ENCODE data around the gene THOP1. TPM values are rescaled to one million over a fixed set of nuclear protein-coding genes. Genes with fewer than 3 reads are reported as not detected.

Gene THOP1
- total RNA-seq (42.9 TPM), polyA plus RNA-seq (ENCODE audit: insufficient read depth, low read depth, low replicate concordance) (36.8 TPM)
- long read RNA-seq, donor 1, full-length matches to known transcripts: 9 of 9 reads
- long read RNA-seq, donor 1, partial matches to known transcripts: 0 of 9 reads
- long read RNA-seq, donor 1, other reads (novel, unspliced or antisense): 0 of 9 reads
- long read RNA-seq, donor 2, full-length matches to known transcripts: 1 of 1 reads
- long read RNA-seq, donor 2, partial matches to known transcripts: 0 of 1 reads
- long read RNA-seq, donor 2, other reads (novel, unspliced or antisense): 0 of 1 reads
- long read RNA-seq, donor 3, partial matches to known transcripts: 6 of 6 reads
- long read RNA-seq, donor 3, other reads (novel, unspliced or antisense): 0 of 6 reads
- long read RNA-seq, donor 4, full-length matches to known transcripts: 3 of 3 reads
- long read RNA-seq, donor 4, partial matches to known transcripts: 0 of 3 reads
- long read RNA-seq, donor 4, other reads (novel, unspliced or antisense): 0 of 3 reads
- long read RNA-seq, donor 5: 0 reads
- long read RNA-seq, donor 6: 0 reads
- long read RNA-seq, donor 7, full-length matches to known transcripts: 31 of 46 reads
- long read RNA-seq, donor 7, partial matches to known transcripts: 8 of 46 reads
- long read RNA-seq, donor 7, other reads (novel, unspliced or antisense): 7 of 46 reads
- long read RNA-seq, donor 8, full-length matches to known transcripts: 3 of 3 reads
- long read RNA-seq, donor 8, partial matches to known transcripts: 0 of 3 reads
- long read RNA-seq, donor 8, other reads (novel, unspliced or antisense): 0 of 3 reads
- long read RNA-seq, donor 9, full-length matches to known transcripts: 3 of 3 reads
- long read RNA-seq, donor 9, partial matches to known transcripts: 0 of 3 reads
- long read RNA-seq, donor 9, other reads (novel, unspliced or antisense): 0 of 3 reads
- long read RNA-seq, donor 10, full-length matches to known transcripts: 6 of 6 reads
- long read RNA-seq, donor 10, partial matches to known transcripts: 0 of 6 reads
- long read RNA-seq, donor 10, other reads (novel, unspliced or antisense): 0 of 6 reads

GRCh38 chr19:2785244-2785997, at the start of gene THOP1:
Gene THOP1, plus strand, starts transcription at chr19:2785503. Its CDS starts 160 bp downstream, at chr19:2785663.
- Histone ChIP-seq H3K36me3 (ENCODE audit: control insufficient read depth in 2 of 3, insufficient read depth in 3 of 3, low read length in 3 of 3) (no peaks in the 10 kb centered on the region), H3K9me3 (ENCODE audit: control insufficient read depth in 2 of 3, insufficient read depth in 1 of 3, low read length in 3 of 3) (no peaks in the 10 kb centered on the region), H3K27me3 (ENCODE audit: control insufficient read depth, insufficient read depth, low read length) (no peaks in the 10 kb centered on the region), H3K27ac (ENCODE audit: low read depth in 2 of 2, low read length in 2 of 2) (peak within 1 kb of the TSS; percentile 69 to 84), H3K4me3 (ENCODE audit: low read length in 3 of 3) (peak within 1 kb of the TSS; percentile 58 to 78 (median 65)), H3K4me1 (ENCODE audit: control insufficient read depth in 2 of 3, insufficient read depth in 2 of 3, low read depth in 1 of 3, low read length in 3 of 3) (peaks cover 0 to 21% (median 15%) of the 10 kb centered on the region in 3 donors), H3K9ac (ENCODE audit: low read length in 3 of 3) (peak within 1 kb of the TSS; percentile 32 to 77 (median 44))
- FAIRE-seq (peak; percentile 68), DNase-seq (peak; percentile 99 to 100 (median 100))
- intact Hi-C loops (cut with DNase I): no loop called here
- TF ChIP-seq, protein P1, sequence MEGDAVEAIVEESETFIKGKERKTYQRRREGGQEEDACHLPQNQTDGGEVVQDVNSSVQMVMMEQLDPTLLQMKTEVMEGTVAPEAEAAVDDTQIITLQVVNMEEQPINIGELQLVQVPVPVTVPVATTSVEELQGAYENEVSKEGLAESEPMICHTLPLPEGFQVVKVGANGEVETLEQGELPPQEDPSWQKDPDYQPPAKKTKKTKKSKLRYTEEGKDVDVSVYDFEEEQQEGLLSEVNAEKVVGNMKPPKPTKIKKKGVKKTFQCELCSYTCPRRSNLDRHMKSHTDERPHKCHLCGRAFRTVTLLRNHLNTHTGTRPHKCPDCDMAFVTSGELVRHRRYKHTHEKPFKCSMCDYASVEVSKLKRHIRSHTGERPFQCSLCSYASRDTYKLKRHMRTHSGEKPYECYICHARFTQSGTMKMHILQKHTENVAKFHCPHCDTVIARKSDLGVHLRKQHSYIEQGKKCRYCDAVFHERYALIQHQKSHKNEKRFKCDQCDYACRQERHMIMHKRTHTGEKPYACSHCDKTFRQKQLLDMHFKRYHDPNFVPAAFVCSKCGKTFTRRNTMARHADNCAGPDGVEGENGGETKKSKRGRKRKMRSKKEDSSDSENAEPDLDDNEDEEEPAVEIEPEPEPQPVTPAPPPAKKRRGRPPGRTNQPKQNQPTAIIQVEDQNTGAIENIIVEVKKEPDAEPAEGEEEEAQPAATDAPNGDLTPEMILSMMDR (IDR thresholded peaks at IDR 0.05; ENCODE audit: borderline replicate concordance, extremely low read depth, insufficient read depth): no peak

- H3K9ac ChIP-seq (ENCODE audit: low read length in 3 of 3): no peak overlapping the region
- DNase-seq (no peak), FAIRE-seq (no peak)
- H3K36me3 ChIP-seq (ENCODE audit: control insufficient read depth in 2 of 3, insufficient read depth in 3 of 3, low read length in 3 of 3): peaks cover 4 to 8% (median 6%) of the 10 kb centered on the region in 3 donors
- no peaks in the 10 kb centered on the region for H3K9me3 ChIP-seq (ENCODE audit: control insufficient read depth in 2 of 3, insufficient read depth in 1 of 3, low read length in 3 of 3)
- TF ChIP-seq, protein P1 (IDR thresholded peaks at IDR 0.05; ENCODE audit: borderline replicate concordance, extremely low read depth, insufficient read depth): no peak
- no peak overlapping the region for H3K4me3 ChIP-seq (ENCODE audit: low read length in 3 of 3)
- no peaks in the 10 kb centered on the region for H3K27me3 ChIP-seq (ENCODE audit: control insufficient read depth, insufficient read depth, low read length)
- intact Hi-C loops (cut with DNase I): no loop called here
- H3K4me1 ChIP-seq (ENCODE audit: control insufficient read depth in 2 of 3, insufficient read depth in 2 of 3, low read depth in 1 of 3, low read length in 3 of 3): peaks cover 0 to 6% (median 0%) of the 10 kb centered on the region in 3 donors
- no peak overlapping the region for H3K27ac ChIP-seq (ENCODE audit: low read depth in 2 of 2, low read length in 2 of 2)
These were observed 48.6 kb upstream of the THOP1 start for GRCh38 chr19:2736550-2737190.
